Measurements from ENCODE around the gene HDDC3.
A peak's percentile ranks its signal among the peaks of the same experiment; 100 is the strongest.
"Not testable (repeated sequence)": the region's sequence is repeated elsewhere in the genome, so short reads cannot be mapped to it uniquely, and the experiment has no call there.

The HDDC3 gene

GRCh38 chr15:90929246-90930019 is 2.9 kb downstream of the HDDC3 start:
- H3K4me3 ChIP-seq (ENCODE audit: low read length), result peak overlapping the region; percentile 64
- TF ChIP-seq CTCF (conservative IDR thresholded peaks at IDR 0.05; ENCODE audit: low read depth, low read length), result no peak
- DNase-seq (ENCODE audit: low read depth), result no peak

GRCh38 chr15:90928106-90928505 is 4.2 kb downstream of the HDDC3 start:
- not testable (repeated sequence) for DNase-seq (ENCODE audit: low read depth); H3K4me3 ChIP-seq (ENCODE audit: low read length)

- not testable (repeated sequence) for DNase-seq (ENCODE audit: low read depth); H3K4me3 ChIP-seq (ENCODE audit: low read length)
Measured at GRCh38 chr15:90926766-90927165, 5.6 kb downstream of the HDDC3 start.

GRCh38 chr15:90924375-90924774 is 8.0 kb downstream of the HDDC3 start:
- DNase-seq (ENCODE audit: low read depth), result no peak

GRCh38 chr15:90922712-90923322 is 9.5 kb downstream of the HDDC3 start:
- not testable (repeated sequence) for H3K4me3 ChIP-seq (ENCODE audit: low read length); DNase-seq (ENCODE audit: low read depth)

More at GRCh38 chr15:90924375-90924774, 8.0 kb downstream of the HDDC3 start:
- no peak for TF ChIP-seq CTCF (conservative IDR thresholded peaks at IDR 0.05; ENCODE audit: low read depth, low read length)
- H3K4me3 ChIP-seq (ENCODE audit: low read length), result no peak overlapping the region

- DNase-seq (ENCODE audit: low read depth), result no peak
- H3K4me3 ChIP-seq (ENCODE audit: low read length), result no peak overlapping the region
- TF ChIP-seq CTCF (conservative IDR thresholded peaks at IDR 0.05; ENCODE audit: low read depth, low read length), result no peak
Measured at GRCh38 chr15:90921887-90922286, 10.5 kb downstream of the HDDC3 start.

GRCh38 chr15:90918835-90919234 is 13.5 kb downstream of the HDDC3 start:
- DNase-seq (ENCODE audit: low read depth), result no peak
- no peak for TF ChIP-seq CTCF (conservative IDR thresholded peaks at IDR 0.05; ENCODE audit: low read depth, low read length)
- no peak overlapping the region for H3K4me3 ChIP-seq (ENCODE audit: low read length)

- no peak for TF ChIP-seq CTCF (conservative IDR thresholded peaks at IDR 0.05; ENCODE audit: low read depth, low read length)
- no peak overlapping the region for H3K4me3 ChIP-seq (ENCODE audit: low read length)
- DNase-seq (ENCODE audit: low read depth), result no peak
Measured at GRCh38 chr15:90918034-90918788, 14.1 kb downstream of the HDDC3 start.
